ENCODE measurements around the gene PTGER4.
"Not testable (repeated sequence)": the region's sequence is repeated elsewhere in the genome, so short reads cannot be mapped to it uniquely, and the experiment has no call there.

PTGER4 gene

GRCh38 chr5:40700116-40700782 is 20.5 kb downstream of the PTGER4 start:
- H3K36me3 ChIP-seq (ENCODE audit: insufficient read depth, low read length), result peaks cover 10% of the 10 kb centered on the region
- no peaks in the 10 kb centered on the region for H3K9me3 ChIP-seq (replicated peaks; ENCODE audit: low read length)
- no peaks in the 10 kb centered on the region for H3K4me1 ChIP-seq (ENCODE audit: control insufficient read depth, insufficient read depth, low read length)
- no peaks in the 10 kb centered on the region for H3K27me3 ChIP-seq (ENCODE audit: control insufficient read depth, insufficient read depth, low read length)
- no peak overlapping the region for H3K4me3 ChIP-seq (ENCODE audit: low read length)
- H3K9ac ChIP-seq (ENCODE audit: low read depth, low read length), result no peak overlapping the region
- no peak overlapping the region for H3K4me2 ChIP-seq (ENCODE audit: low read length)

- not testable (repeated sequence) for H3K9me3 ChIP-seq (replicated peaks; ENCODE audit: low read length); H3K36me3 ChIP-seq (ENCODE audit: insufficient read depth, low read length); H3K27me3 ChIP-seq (ENCODE audit: control insufficient read depth, insufficient read depth, low read length); H3K4me1 ChIP-seq (ENCODE audit: control insufficient read depth, insufficient read depth, low read length); H3K4me2 ChIP-seq (ENCODE audit: low read length); H3K4me3 ChIP-seq (ENCODE audit: low read length); H3K9ac ChIP-seq (ENCODE audit: low read depth, low read length)
Measured at GRCh38 chr5:40702027-40702426, 22.3 kb downstream of the PTGER4 start.

- not testable (repeated sequence) for H3K4me2 ChIP-seq (ENCODE audit: low read length); H3K27me3 ChIP-seq (ENCODE audit: control insufficient read depth, insufficient read depth, low read length); H3K4me3 ChIP-seq (ENCODE audit: low read length); H3K9me3 ChIP-seq (replicated peaks; ENCODE audit: low read length); H3K9ac ChIP-seq (ENCODE audit: low read depth, low read length); H3K4me1 ChIP-seq (ENCODE audit: control insufficient read depth, insufficient read depth, low read length); H3K36me3 ChIP-seq (ENCODE audit: insufficient read depth, low read length)
Measured at GRCh38 chr5:40705484-40705883, 25.8 kb downstream of the PTGER4 start.

- H3K4me1 ChIP-seq (ENCODE audit: control insufficient read depth, insufficient read depth, low read length); H3K36me3 ChIP-seq (ENCODE audit: insufficient read depth, low read length); H3K9me3 ChIP-seq (replicated peaks; ENCODE audit: low read length); H3K9ac ChIP-seq (ENCODE audit: low read depth, low read length); H3K4me3 ChIP-seq (ENCODE audit: low read length); H3K27me3 ChIP-seq (ENCODE audit: control insufficient read depth, insufficient read depth, low read length); H3K4me2 ChIP-seq (ENCODE audit: low read length): not testable (repeated sequence)
Measured at GRCh38 chr5:40710575-40710974, 30.9 kb downstream of the PTGER4 start.

- Histone ChIP-seq H3K4me1 (ENCODE audit: control insufficient read depth, insufficient read depth, low read length) (peaks cover 9% of the 10 kb centered on the region), H3K27me3 (ENCODE audit: control insufficient read depth, insufficient read depth, low read length) (no peaks in the 10 kb centered on the region), H3K4me3 (ENCODE audit: low read length) (no peak overlapping the region)
Measured at GRCh38 chr5:40714001-40714400, 34.3 kb downstream of the PTGER4 start.

DNA sequence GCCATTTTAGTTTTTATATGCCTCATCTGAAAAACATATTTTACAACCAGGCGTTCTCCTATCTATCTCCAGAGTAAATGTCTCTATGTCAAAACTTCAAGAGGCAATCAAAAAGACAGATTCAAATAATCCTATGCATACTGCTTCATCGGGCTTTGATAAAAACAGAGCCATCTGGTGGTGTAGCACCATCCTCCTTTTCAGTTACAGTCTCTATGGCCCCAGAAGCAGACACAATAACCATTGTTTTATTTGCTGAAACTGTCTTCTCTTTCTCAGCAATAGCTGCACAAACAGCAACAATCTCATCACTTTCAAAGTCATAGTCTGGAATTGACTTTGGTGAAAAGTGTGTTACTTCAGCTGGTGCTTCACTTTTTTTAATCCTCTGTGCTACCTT is 36.3 kb downstream of the PTGER4 start:
- Histone ChIP-seq H3K4me1 (ENCODE audit: control insufficient read depth, insufficient read depth, low read length) (peaks cover 9% of the 10 kb centered on the region), H3K9ac (ENCODE audit: low read depth, low read length) (no peak overlapping the region), H3K4me2 (ENCODE audit: low read length) (no peak overlapping the region), H3K9me3 (replicated peaks; ENCODE audit: low read length) (no peaks in the 10 kb centered on the region), H3K4me3 (ENCODE audit: low read length) (no peak overlapping the region), H3K27me3 (ENCODE audit: control insufficient read depth, insufficient read depth, low read length) (no peaks in the 10 kb centered on the region), H3K36me3 (ENCODE audit: insufficient read depth, low read length) (peaks cover 8% of the 10 kb centered on the region)

More at GRCh38 chr5:40714001-40714400, 34.3 kb downstream of the PTGER4 start:
- H3K9me3 ChIP-seq (replicated peaks; ENCODE audit: low read length), result no peaks in the 10 kb centered on the region
- no peak overlapping the region for H3K9ac ChIP-seq (ENCODE audit: low read depth, low read length)
- H3K4me2 ChIP-seq (ENCODE audit: low read length), result no peak overlapping the region
- H3K36me3 ChIP-seq (ENCODE audit: insufficient read depth, low read length), result peaks cover 8% of the 10 kb centered on the region

DNA sequence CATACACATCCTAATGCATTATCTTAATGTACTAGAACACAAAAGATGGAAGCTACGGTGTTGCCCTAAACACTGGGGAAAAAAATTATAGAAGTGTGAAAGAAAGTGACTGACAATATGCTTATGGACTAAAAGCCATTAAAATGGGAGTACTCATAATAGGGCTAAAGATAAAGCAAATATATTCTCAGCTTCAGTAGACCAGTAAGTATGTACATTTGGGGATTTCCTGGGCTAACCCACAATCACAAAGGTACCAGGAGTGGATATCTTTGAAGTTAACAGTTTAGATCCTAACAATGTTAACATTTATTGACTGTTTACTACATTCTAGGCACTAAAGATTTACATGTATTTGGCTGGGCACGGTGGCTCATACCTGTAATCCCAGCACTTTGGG is 36.9 kb downstream of the PTGER4 start:
- Histone ChIP-seq H3K36me3 (ENCODE audit: insufficient read depth, low read length) (peaks cover 8% of the 10 kb centered on the region), H3K9ac (ENCODE audit: low read depth, low read length) (no peak overlapping the region), H3K4me2 (ENCODE audit: low read length) (no peak overlapping the region), H3K27me3 (ENCODE audit: control insufficient read depth, insufficient read depth, low read length) (no peaks in the 10 kb centered on the region), H3K4me1 (ENCODE audit: control insufficient read depth, insufficient read depth, low read length) (peaks cover 9% of the 10 kb centered on the region), H3K9me3 (replicated peaks; ENCODE audit: low read length) (no peaks in the 10 kb centered on the region), H3K4me3 (ENCODE audit: low read length) (no peak overlapping the region)

GRCh38 chr5:40717281-40717680 is 37.6 kb downstream of the PTGER4 start:
- H3K4me3 ChIP-seq (ENCODE audit: low read length), result no peak overlapping the region
- H3K27me3 ChIP-seq (ENCODE audit: control insufficient read depth, insufficient read depth, low read length), result no peaks in the 10 kb centered on the region
- peaks cover 9% of the 10 kb centered on the region for H3K4me1 ChIP-seq (ENCODE audit: control insufficient read depth, insufficient read depth, low read length)
- H3K36me3 ChIP-seq (ENCODE audit: insufficient read depth, low read length), result peaks cover 8% of the 10 kb centered on the region
- H3K9ac ChIP-seq (ENCODE audit: low read depth, low read length), result no peak overlapping the region
- H3K4me2 ChIP-seq (ENCODE audit: low read length), result no peak overlapping the region
- H3K9me3 ChIP-seq (replicated peaks; ENCODE audit: low read length), result no peaks in the 10 kb centered on the region

DNA sequence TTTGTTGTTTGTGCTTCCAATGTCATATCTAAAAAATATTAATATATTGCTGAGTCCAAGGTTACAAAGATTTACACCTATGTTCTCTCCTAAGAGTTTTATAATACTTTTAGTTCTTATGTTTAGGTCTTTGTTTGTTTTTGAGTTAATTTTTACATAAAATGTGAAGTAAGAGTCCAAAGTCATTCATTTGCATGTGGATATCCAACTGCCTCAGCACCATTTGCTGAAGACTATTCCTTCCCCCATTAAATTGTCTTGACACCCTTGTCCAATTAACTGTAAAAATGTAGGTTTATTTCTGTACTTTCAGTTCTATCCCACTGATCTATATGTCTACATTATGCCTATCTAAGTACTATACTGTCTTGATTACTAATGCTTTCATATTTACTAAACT is 40.4 kb downstream of the PTGER4 start:
- Histone ChIP-seq H3K4me2 (ENCODE audit: low read length) (no peak overlapping the region), H3K4me1 (ENCODE audit: control insufficient read depth, insufficient read depth, low read length) (peaks cover 8% of the 10 kb centered on the region)

GRCh38 chr5:40722497-40722911 is 42.8 kb downstream of the PTGER4 start:
- not testable (repeated sequence) for H3K27me3 ChIP-seq (ENCODE audit: control insufficient read depth, insufficient read depth, low read length); H3K9ac ChIP-seq (ENCODE audit: low read depth, low read length); H3K9me3 ChIP-seq (replicated peaks; ENCODE audit: low read length); H3K4me3 ChIP-seq (ENCODE audit: low read length); H3K4me1 ChIP-seq (ENCODE audit: control insufficient read depth, insufficient read depth, low read length); H3K4me2 ChIP-seq (ENCODE audit: low read length); H3K36me3 ChIP-seq (ENCODE audit: insufficient read depth, low read length)

More for the DNA sequence above, 40.4 kb downstream of the PTGER4 start:
- Histone ChIP-seq H3K9me3 (replicated peaks; ENCODE audit: low read length) (no peaks in the 10 kb centered on the region), H3K4me3 (ENCODE audit: low read length) (no peak overlapping the region), H3K36me3 (ENCODE audit: insufficient read depth, low read length) (peaks cover 8% of the 10 kb centered on the region), H3K9ac (ENCODE audit: low read depth, low read length) (no peak overlapping the region), H3K27me3 (ENCODE audit: control insufficient read depth, insufficient read depth, low read length) (no peaks in the 10 kb centered on the region)

DNA sequence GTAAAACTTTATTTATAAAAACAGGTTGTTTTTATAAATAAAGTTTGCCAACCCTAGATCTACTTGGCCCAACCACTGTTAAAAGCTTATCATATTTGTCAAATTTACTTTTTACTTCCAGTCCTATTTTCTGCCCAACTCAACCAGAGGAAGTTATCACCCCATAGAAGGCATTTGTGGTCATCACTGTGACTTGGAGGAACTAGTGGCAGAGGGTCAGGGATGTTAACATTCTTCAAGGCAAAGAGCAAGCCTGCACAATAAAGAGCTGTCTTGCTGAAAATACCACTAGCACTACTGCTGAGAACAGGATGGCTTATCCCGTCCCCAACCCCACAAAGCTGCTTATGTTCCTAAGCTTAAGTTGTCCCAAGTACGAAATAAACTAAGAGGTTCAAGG is 53.7 kb downstream of the PTGER4 start:
- no peaks in the 10 kb centered on the region for H3K36me3 ChIP-seq (ENCODE audit: insufficient read depth, low read length)
- no peaks in the 10 kb centered on the region for H3K9me3 ChIP-seq (replicated peaks; ENCODE audit: low read length)
- no peak overlapping the region for H3K9ac ChIP-seq (ENCODE audit: low read depth, low read length)
- peaks cover 14% of the 10 kb centered on the region for H3K4me1 ChIP-seq (ENCODE audit: control insufficient read depth, insufficient read depth, low read length)
- no peak overlapping the region for H3K4me2 ChIP-seq (ENCODE audit: low read length)
- H3K27me3 ChIP-seq (ENCODE audit: control insufficient read depth, insufficient read depth, low read length), result no peaks in the 10 kb centered on the region
- H3K4me3 ChIP-seq (ENCODE audit: low read length), result no peak overlapping the region

GRCh38 chr5:40733879-40734563 is 54.3 kb downstream of the PTGER4 start:
- no peak overlapping the region for H3K9ac ChIP-seq (ENCODE audit: low read depth, low read length)
- no peak overlapping the region for H3K4me3 ChIP-seq (ENCODE audit: low read length)
- H3K4me1 ChIP-seq (ENCODE audit: control insufficient read depth, insufficient read depth, low read length), result peaks cover 14% of the 10 kb centered on the region
- no peaks in the 10 kb centered on the region for H3K27me3 ChIP-seq (ENCODE audit: control insufficient read depth, insufficient read depth, low read length)
- no peaks in the 10 kb centered on the region for H3K9me3 ChIP-seq (replicated peaks; ENCODE audit: low read length)
- no peaks in the 10 kb centered on the region for H3K36me3 ChIP-seq (ENCODE audit: insufficient read depth, low read length)
- H3K4me2 ChIP-seq (ENCODE audit: low read length), result no peak overlapping the region

Measured in skeletal muscle satellite cell (primary cell).